CD14-positive monocyte (primary cell): ENCODE results near the gene BARX2. TPM values are rescaled to one million over a fixed set of nuclear protein-coding genes. Genes with fewer than 3 reads are reported as not detected.

Source experiments
- DNase-seq, 3 donors: peaks; one replicate each; pipeline ENCODE4 v3.0.0-alpha.2; 2011 to 2022
- H2AFZ ChIP-seq: 2 replicates; pipeline ENCODE4 v1.6.0; 2012; ENCODE audit warnings: mild to moderate bottlenecking, low read depth, low read length, inconsistent platforms; ENCODE audit not compliant: insufficient read depth, poor library complexity, severe bottlenecking
- H3K27ac ChIP-seq, 2 donors: 1 replicate in 1 of 2; 2 replicates in 1 of 2; pipeline ENCODE4 v1.5.1; 2012 to 2013; ENCODE audit warnings: low read length in 2 of 2, control low read depth in 1 of 2, inconsistent platforms in 1 of 2, low read depth in 1 of 2, mild to moderate bottlenecking in 1 of 2
- H3K27me3 ChIP-seq, 2 donors: one replicate each; pipeline versions ENCODE4 v1.6.0 to v1.6.1; 2011 to 2013; ENCODE audit warnings: low read length in 2 of 2; ENCODE audit not compliant: control insufficient read depth in 2 of 2, insufficient read depth in 2 of 2
- H3K36me3 ChIP-seq, 2 donors: replicated peaks in 1 of 2; 1 replicate in 1 of 2; 2 replicates in 1 of 2; pipeline versions ENCODE4 v1.5.1 to v1.6.1; 2012 to 2013; ENCODE audit warnings: low read length in 2 of 2, control low read depth in 1 of 2, inconsistent platforms in 1 of 2, mild to moderate bottlenecking in 1 of 2; ENCODE audit not compliant: insufficient read depth in 2 of 2, control insufficient read depth in 1 of 2
- H3K4me1 ChIP-seq, 2 donors: 1 replicate in 1 of 2; 2 replicates in 1 of 2; pipeline versions ENCODE4 v1.5.1 to v1.6.1; 2012 to 2013; ENCODE audit warnings: low read length in 2 of 2, control low read depth in 1 of 2, inconsistent platforms in 1 of 2, mild to moderate bottlenecking in 1 of 2, moderate library complexity in 1 of 2; ENCODE audit not compliant: insufficient read depth in 2 of 2, control insufficient read depth in 1 of 2
- H3K4me2 ChIP-seq: replicated peaks from 2 replicates; pipeline ENCODE3; 2012; ENCODE audit warnings: low read length, moderate library complexity, mild to moderate bottlenecking; ENCODE audit not compliant: poor library complexity, severe bottlenecking; ENCODE audit errors: extremely low read depth
- H3K4me3 ChIP-seq, 3 experiments: fragments of 200-600 bp in 1 of 3; sonication (generic) in 1 of 3; replicated peaks in 1 of 3; 1 replicate in 2 of 3; 2 replicates in 1 of 3; pipeline ENCODE4 v1.5.1; 2011 to 2013; ENCODE audit warnings: low read length in 3 of 3, mild to moderate bottlenecking in 3 of 3, control low read depth in 2 of 3, low read depth in 2 of 3, inconsistent platforms in 1 of 3, moderate library complexity in 1 of 3
- H3K79me2 ChIP-seq: 2 replicates; pipeline ENCODE4 v1.6.0; 2012; ENCODE audit warnings: mild to moderate bottlenecking, control low read depth, inconsistent platforms, low read length, moderate library complexity; ENCODE audit not compliant: insufficient read depth
- H3K9ac ChIP-seq: 2 replicates; pipeline ENCODE4 v1.6.0; 2017; ENCODE audit warnings: low read length, mild to moderate bottlenecking; ENCODE audit not compliant: insufficient read depth, poor library complexity, severe bottlenecking
- H3K9me3 ChIP-seq, 2 donors: replicated peaks in 1 of 2; 1 replicate in 1 of 2; 2 replicates in 1 of 2; pipeline versions ENCODE4 v1.5.1 to v1.6.1; 2012 to 2013; ENCODE audit warnings: low read length in 2 of 2, control low read depth in 1 of 2; ENCODE audit not compliant: control insufficient read depth in 1 of 2, insufficient read depth in 1 of 2
- H4K20me1 ChIP-seq: 2 replicates; pipeline ENCODE4 v1.6.0; 2012; ENCODE audit warnings: mild to moderate bottlenecking, low read length, control low read depth, moderate library complexity; ENCODE audit not compliant: insufficient read depth
- H3K27ac Mint-ChIP-seq, 7 donors: one replicate each; pipeline ENCODE4 v1.8.0; 2020; ENCODE audit warnings: mild to moderate bottlenecking in 7 of 7, mixed read lengths in 7 of 7, moderate library complexity in 6 of 7, inconsistent platforms in 2 of 7
- H3K27me3 Mint-ChIP-seq, 3 donors: one replicate each; pipeline ENCODE4 v1.8.0; 2021 to 2022; ENCODE audit warnings: low read depth in 3 of 3, mild to moderate bottlenecking in 3 of 3, mixed read lengths in 3 of 3, moderate library complexity in 3 of 3, inconsistent platforms in 1 of 3
- H3K36me3 Mint-ChIP-seq, 2 donors: one replicate each; pipeline ENCODE4 v1.8.0; 2020; ENCODE audit warnings: mixed read lengths in 2 of 2, inconsistent platforms in 1 of 2, mild to moderate bottlenecking in 1 of 2
- H3K4me1 Mint-ChIP-seq: one replicate; pipeline ENCODE4 v1.8.0; 2020; ENCODE audit warnings: mild to moderate bottlenecking, mixed read lengths
- H3K4me3 Mint-ChIP-seq, 2 donors: one replicate each; pipeline ENCODE4 v1.8.0; 2020; ENCODE audit warnings: mild to moderate bottlenecking in 2 of 2, mixed read lengths in 2 of 2, moderate library complexity in 1 of 2
- H3K9me3 Mint-ChIP-seq, 7 donors: one replicate each; pipeline ENCODE4 v1.8.0; 2020 to 2022; ENCODE audit warnings: mixed read lengths in 7 of 7, mild to moderate bottlenecking in 6 of 7, moderate library complexity in 6 of 7, inconsistent platforms in 2 of 7
- WGBS: methylation state at CpG from one replicate; pipeline ENCODE4 v1.1.5; 2013; ENCODE audit warnings: missing lambda C conversion rate; ENCODE audit not compliant: insufficient coverage; 5-methylcytosine and 5-hydroxymethylcytosine counted together
- intact Hi-C, 2 donors: fragments of 100-400 bp; cut with micrococcal nuclease; formaldehyde crosslinking; loops; one replicate each; pipeline versions ENCODE4 v1.15.0 to v1.15.1; 2023
- polyA plus RNA-seq, 3 donors: library from polyadenylated mRNA; depleted of rRNA in 1 of 3; unstranded in 2 of 3; stranded (reverse) in 1 of 3; fragments of 300-500 nt in 2 of 3; fragments of >200 nt in 1 of 3; fragmentation: Illumina TruSeq in 2 of 3; gene quantifications; 1 replicate in 2 of 3; 2 replicates in 1 of 3; pipeline ENCODE4 v1.2.3, GENCODE V29; 2012 to 2021
- TF ChIP-seq, protein P1 (sequence below): fragments of 200-600 bp; IDR thresholded peaks from one replicate; pipeline ENCODE4 v1.8.0; 2022; ENCODE audit warnings: antibody characterized with exemption, mild to moderate bottlenecking

Gene BARX2
- polyA plus RNA-seq, 3 donors = not detected

DNA sequence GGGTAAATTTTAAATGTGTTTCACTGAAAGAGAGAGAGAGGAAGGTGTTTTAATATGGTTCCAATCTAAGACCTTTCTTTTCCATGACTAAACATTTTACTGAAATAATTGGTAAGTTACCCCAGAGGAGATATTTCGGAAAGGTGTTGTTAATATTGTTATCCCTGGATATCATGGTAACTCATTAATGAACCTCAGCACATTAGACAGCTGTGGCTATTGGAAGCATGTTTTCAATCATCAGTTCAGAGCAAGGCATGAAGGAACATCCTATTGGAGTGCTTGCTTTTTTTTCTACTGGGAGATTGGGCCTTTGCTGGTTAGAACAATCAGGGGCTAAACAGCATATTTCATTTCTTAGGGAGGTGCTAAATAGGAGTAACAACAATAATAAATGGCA lies 11.8 kb downstream of the BARX2 start:
- Histone ChIP-seq H3K9ac (no peak overlapping the region), H3K9me3 (no peaks in the 10 kb centered on the region), H3K36me3 (no peaks in the 10 kb centered on the region), H3K27ac (no peak overlapping the region), H3K4me3 (no peak overlapping the region), H3K27me3 (peaks cover 3 to 12% of the 10 kb centered on the region in 2 donors), H3K4me1 (no peaks in the 10 kb centered on the region), H4K20me1 (no peaks in the 10 kb centered on the region), H3K4me2 (no peak overlapping the region), H3K79me2 (no peaks in the 10 kb centered on the region), H2AFZ (no peak overlapping the region)
- Mint-ChIP-seq H3K4me3 (no peak overlapping the region), H3K27me3 (peaks cover 4 to 33% (median 10%) of the 10 kb centered on the region in 3 donors), H3K36me3 (no peaks in the 10 kb centered on the region), H3K4me1 (no peaks in the 10 kb centered on the region), H3K27ac (no peak overlapping the region), H3K9me3 (peaks cover 0 to 1% (median 0%) of the 10 kb centered on the region in 7 donors)
- intact Hi-C loops = no loop called here
- no CpG with 5 or more reads among the region's 1 CpG for WGBS
- DNase-seq = no peak
- TF ChIP-seq, protein P1, sequence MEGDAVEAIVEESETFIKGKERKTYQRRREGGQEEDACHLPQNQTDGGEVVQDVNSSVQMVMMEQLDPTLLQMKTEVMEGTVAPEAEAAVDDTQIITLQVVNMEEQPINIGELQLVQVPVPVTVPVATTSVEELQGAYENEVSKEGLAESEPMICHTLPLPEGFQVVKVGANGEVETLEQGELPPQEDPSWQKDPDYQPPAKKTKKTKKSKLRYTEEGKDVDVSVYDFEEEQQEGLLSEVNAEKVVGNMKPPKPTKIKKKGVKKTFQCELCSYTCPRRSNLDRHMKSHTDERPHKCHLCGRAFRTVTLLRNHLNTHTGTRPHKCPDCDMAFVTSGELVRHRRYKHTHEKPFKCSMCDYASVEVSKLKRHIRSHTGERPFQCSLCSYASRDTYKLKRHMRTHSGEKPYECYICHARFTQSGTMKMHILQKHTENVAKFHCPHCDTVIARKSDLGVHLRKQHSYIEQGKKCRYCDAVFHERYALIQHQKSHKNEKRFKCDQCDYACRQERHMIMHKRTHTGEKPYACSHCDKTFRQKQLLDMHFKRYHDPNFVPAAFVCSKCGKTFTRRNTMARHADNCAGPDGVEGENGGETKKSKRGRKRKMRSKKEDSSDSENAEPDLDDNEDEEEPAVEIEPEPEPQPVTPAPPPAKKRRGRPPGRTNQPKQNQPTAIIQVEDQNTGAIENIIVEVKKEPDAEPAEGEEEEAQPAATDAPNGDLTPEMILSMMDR = no peak

DNA sequence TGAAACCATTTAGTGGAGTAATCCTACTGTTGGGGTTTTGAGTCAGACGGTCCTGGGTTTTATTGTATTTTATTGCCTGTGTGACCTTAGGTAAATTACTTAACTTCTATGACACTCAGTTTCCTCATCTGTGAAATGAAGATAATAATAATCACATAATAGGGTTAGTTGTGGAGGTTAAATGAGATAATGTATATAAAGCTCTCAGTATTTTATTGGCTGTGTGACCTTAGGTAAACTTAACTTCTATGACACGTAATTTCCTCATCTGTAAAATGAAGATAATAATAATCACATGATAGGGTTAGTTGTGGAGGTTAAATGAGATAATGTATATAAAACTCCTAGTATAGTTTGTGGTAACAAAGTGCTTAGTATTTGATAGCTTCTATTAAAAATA lies 13.2 kb downstream of the BARX2 start:
- peaks cover 2 to 26% (median 13%) of the 10 kb centered on the region in 3 donors for H3K27me3 Mint-ChIP-seq
- H3K4me1 Mint-ChIP-seq = no peaks in the 10 kb centered on the region
- no peak overlapping the region for H3K4me3 Mint-ChIP-seq
- WGBS = no CpG with 5 or more reads among the region's 2 CpGs
- Histone ChIP-seq H3K4me2 (no peak overlapping the region), H3K9me3 (no peaks in the 10 kb centered on the region), H3K36me3 (no peaks in the 10 kb centered on the region), H3K4me1 (no peaks in the 10 kb centered on the region), H3K27ac (no peak overlapping the region), H3K79me2 (no peaks in the 10 kb centered on the region), H4K20me1 (no peaks in the 10 kb centered on the region), H2AFZ (no peak overlapping the region), H3K4me3 (no peak overlapping the region), H3K27me3 (peaks cover 3 to 7% of the 10 kb centered on the region in 2 donors), H3K9ac (no peak overlapping the region)
- no peaks in the 10 kb centered on the region for H3K36me3 Mint-ChIP-seq
- DNase-seq = no peak
- H3K27ac Mint-ChIP-seq = no peak overlapping the region
- intact Hi-C loops = no loop called here
- H3K9me3 Mint-ChIP-seq = peaks cover 0 to 1% (median 0%) of the 10 kb centered on the region in 7 donors
- TF ChIP-seq, protein P1 = no peak
